ENCODE data around the gene RECQL.

DNA sequence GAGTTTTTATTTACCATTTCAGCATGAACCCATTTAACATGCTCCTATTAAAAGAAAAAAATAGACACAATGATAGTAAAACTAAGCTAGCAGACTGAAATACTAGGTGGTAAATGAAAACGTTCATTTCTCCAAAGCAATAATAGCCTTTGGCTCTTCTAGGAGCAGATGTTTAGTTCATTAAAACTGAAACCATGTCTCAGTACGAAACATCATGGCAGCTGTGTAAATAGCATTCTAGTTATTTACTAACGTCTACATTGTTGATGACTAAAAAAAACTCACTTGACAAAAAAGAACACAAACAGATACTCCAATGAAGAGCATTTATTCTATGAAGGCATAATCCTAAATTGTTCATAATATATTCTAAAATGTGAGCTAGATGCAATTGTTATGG is 17.9 kb downstream of the RECQL start:
- TF ChIP-seq CTCF (IDR thresholded peaks at IDR 0.05) (no peak), POLR2A (IDR thresholded peaks at IDR 0.05; ENCODE audit: low read depth) (no peak), POLR2AphosphoS5 (IDR thresholded peaks at IDR 0.05) (no peak), EP300 (IDR thresholded peaks at IDR 0.05) (no peak)
